K562 (cell line): ENCODE data around the gene PGM2L1. TPM values are rescaled to one million over a fixed set of nuclear protein-coding genes. Genes with fewer than 3 reads are reported as not detected.

ENCODE experiments used
- ATAC-seq: fragments of 200-7000 bp; cut with Tn5 transposase; 3 replicates; pipeline ENCODE4 v1.9.1; 2020; ENCODE audit warnings: moderate library complexity
- BruUV-seq: library from RNA; stranded (reverse); fragments of 400-500 nt; replicated peaks from 2 replicates; lab custom pipeline; 2021; lab: Mats Ljungman, UMichigan
- CTCF ChIA-PET: fragments of 300-600 bp; formaldehyde crosslinking; extraction: SDS; loops from one replicate; lab custom pipeline; 2021; ENCODE audit warnings: low intra/inter-chr PET ratio; lab: Yijun Ruan, JAX
- POLR2A ChIA-PET: fragments of 300-600, 350-650 bp; sonication (Branson Sonifier 250); formaldehyde crosslinking; extraction: SDS; loops from one replicate; lab custom pipeline; 2021; ENCODE audit warnings: antibody characterized with exemption, inconsistent platforms; lab: Yijun Ruan, JAX
- DNase-seq, 4 experiments: peaks; one replicate each; pipeline versions ENCODE4 v3.0.0 to v3.0.0-alpha.2; 2011 to 2018; ENCODE audit warnings: low spot score in 3 of 4, mixed read lengths in 3 of 4; ENCODE audit errors: extremely low read depth in 1 of 4
- FAIRE-seq: peaks from 2 replicates; lab custom pipeline; 2011; peaks lifted over from hg19 to GRCh38; lab: Jason Lieb, UNC
- H2AFZ ChIP-seq: 2 replicates; pipeline ENCODE4 v1.6.0; 2011; ENCODE audit warnings: low read depth, low read length, control low read depth, inconsistent platforms
- H3K27ac ChIP-seq: fragments of 200-600 bp; 3 replicates; pipeline ENCODE4 v1.8.0; 2011; ENCODE audit warnings: low read depth, mild to moderate bottlenecking, control low read depth, inconsistent platforms, low read length, moderate library complexity, mixed read lengths; ENCODE audit errors: extremely low read depth
- H3K27me3 ChIP-seq, 2 experiments: fragments of 300-600 bp in 1 of 2; 2 replicates in 1 of 2; 3 replicates in 1 of 2; pipeline versions ENCODE4 v1.6.0 to v1.8.0; 2011; ENCODE audit warnings: inconsistent platforms in 2 of 2, low read length in 2 of 2, mild to moderate bottlenecking in 1 of 2, mixed read lengths in 1 of 2, moderate library complexity in 1 of 2; ENCODE audit not compliant: control insufficient read depth in 2 of 2, insufficient read depth in 2 of 2
- H3K36me3 ChIP-seq: fragments of 300-600 bp; 3 replicates; pipeline ENCODE4 v1.8.0; 2011; ENCODE audit warnings: mild to moderate bottlenecking, low read length, inconsistent platforms; ENCODE audit not compliant: control insufficient read depth, insufficient read depth
- H3K4me1 ChIP-seq, 2 experiments: fragments of 200-600 bp in 1 of 2; replicated peaks in 1 of 2; 2 replicates in 1 of 2; 3 replicates in 1 of 2; pipeline versions ENCODE4 v1.5.1 to v1.8.0; 2011; ENCODE audit warnings: inconsistent platforms in 2 of 2, low read length in 2 of 2, mild to moderate bottlenecking in 1 of 2, mixed read lengths in 1 of 2, moderate library complexity in 1 of 2; ENCODE audit not compliant: control insufficient read depth in 2 of 2, insufficient read depth in 2 of 2
- H3K4me2 ChIP-seq: 2 replicates; pipeline ENCODE4 v1.6.1; 2011; ENCODE audit warnings: low read length, control low read depth, inconsistent platforms, mixed read lengths; ENCODE audit not compliant: insufficient read depth
- H3K4me3 ChIP-seq: fragments of 200-600 bp; sonication (generic), shearing (Covaris generic); 2 replicates; pipeline ENCODE4 v1.5.1; 2016; ENCODE audit warnings: control low read depth, inconsistent platforms
- H3K79me2 ChIP-seq: fragments of 200-600 bp; 3 replicates; pipeline ENCODE4 v1.8.0; 2011; ENCODE audit warnings: low read length, inconsistent platforms; ENCODE audit not compliant: control insufficient read depth, insufficient read depth
- H3K9ac ChIP-seq, 2 experiments: 2 replicates each; pipeline versions ENCODE4 v1.6.0 to v1.6.1; 2011; ENCODE audit warnings: low read depth in 2 of 2, low read length in 2 of 2, control low read depth in 1 of 2, inconsistent platforms in 1 of 2, mild to moderate bottlenecking in 1 of 2, mixed read lengths in 1 of 2; ENCODE audit not compliant: insufficient read depth in 1 of 2
- H3K9me1 ChIP-seq: one replicate; pipeline ENCODE4 v1.6.0; 2011; ENCODE audit warnings: inconsistent platforms, mild to moderate bottlenecking, low read length, moderate library complexity; ENCODE audit not compliant: control insufficient read depth, insufficient read depth
- H3K9me3 ChIP-seq: replicated peaks from 2 replicates; pipeline ENCODE4 v1.5.1; 2011; ENCODE audit warnings: low read depth, low read length, inconsistent platforms; ENCODE audit not compliant: control insufficient read depth, insufficient read depth
- H4K20me1 ChIP-seq: replicated peaks from 2 replicates; pipeline ENCODE4 v1.6.1; 2011; ENCODE audit warnings: low read length, inconsistent platforms, mixed read lengths; ENCODE audit not compliant: control insufficient read depth, insufficient read depth
- DEAF1 ChIP-seq: fragments of 450-650 bp; formaldehyde crosslinking; IDR thresholded peaks from 2 replicates; pipeline ENCODE4 v1.4.0; 2020; ENCODE audit warnings: mild to moderate bottlenecking, moderate library complexity
- FOXA1 ChIP-seq: fragments of 450-650 bp; IDR thresholded peaks from 2 replicates; pipeline ENCODE4 v1.6.1; 2016; ENCODE audit warnings: mild to moderate bottlenecking, borderline replicate concordance
- STAT6 ChIP-seq: sonication (generic); formaldehyde crosslinking; IDR thresholded peaks from 2 replicates; pipeline ENCODE4 v1.8.1; 2023; ENCODE audit warnings: mild to moderate bottlenecking, missing genetic modification reagents
- WGBS: fragments of 100-300 bp; shearing (Covaris generic); methylation state at CpG from one replicate; pipeline ENCODE4 v1.1.6; 2016; ENCODE audit warnings: low coverage, mixed read lengths; ENCODE audit not compliant: insufficient coverage; ENCODE audit errors: missing lambda C conversion rate; 5-methylcytosine and 5-hydroxymethylcytosine counted together
- in situ Hi-C: fragments of 300-500 bp; cut with MboI; formaldehyde crosslinking; loops from 4 replicates; pipeline ENCODE4 v1.15.0; 2018; ENCODE audit warnings: inconsistent platforms, mixed read lengths
- intact Hi-C: fragments of 100-400 bp; cut with micrococcal nuclease; formaldehyde crosslinking; loops from 2 replicates; pipeline ENCODE4 v1.14.2; 2022
- polyA plus RNA-seq, 8 experiments: library from polyadenylated mRNA; depleted of rRNA in 4 of 8; stranded (reverse) in 5 of 8; unstranded in 3 of 8; fragments of >200 nt; fragmentation: Nextera tagmentation in 2 of 8; fragmentation: Illumina TruSeq in 1 of 8; extraction: Ambion mirVana in 2 of 8; extraction: Trizol in 1 of 8; gene quantifications; 2 replicates each; pipeline versions ENCODE4 v1.2.1 to v1.2.3, GENCODE V29; 2011 to 2014; ENCODE audit warnings: inconsistent platforms in 1 of 8, missing spikeins in 1 of 8
- total RNA-seq, 7 experiments: library from RNA; depleted of rRNA in 6 of 7; stranded (reverse); fragments of >200 nt in 6 of 7; fragmentation: Illumina TruSeq in 2 of 7; extraction: Trizol in 2 of 7; gene quantifications; 2 replicates each; pipeline versions ENCODE4 v1.2.1 to v1.2.3, GENCODE V29; 2011 to 2021; ENCODE audit warnings: low replicate concordance in 1 of 7

Gene PGM2L1
- total and polyA plus RNA-seq, 9 of the 15 experiments (the other 6 are each of a cell fraction or from before 2014, with no cell fraction given): 0.32 to 0.95 (median 0.63) TPM

- TF ChIP-seq STAT6: no peak
Measured at GRCh38 chr11:74412733-74413359, 14.6 kb upstream of the PGM2L1 start (continued).

- TF ChIP-seq FOXA1 (no peak), DEAF1 (CRISPR knock-in tag) (no peak)
- H3K9ac ChIP-seq: no peak overlapping the region
- in situ Hi-C loops: no loop called here
- no peak overlapping the region for H2AFZ ChIP-seq
- ATAC-seq: no peak
- POLR2A ChIA-PET: interaction anchor here (1.3 kb wide), 1 partner anchor 14 kb away, joined by 4 read pairs; the partner anchor contains the start of gene PGM2L1
- H3K27ac ChIP-seq: no peak overlapping the region
- intact Hi-C loops: no loop called here
- H3K4me1 ChIP-seq: no peaks in the 10 kb centered on the region
- no peaks in the 10 kb centered on the region for H4K20me1 ChIP-seq
- no peak for DNase-seq
- CTCF ChIA-PET: no interaction called here
- H3K9me1 ChIP-seq: no peaks in the 10 kb centered on the region
- FAIRE-seq: no peak
- H3K9me3 ChIP-seq: no peaks in the 10 kb centered on the region
- H3K4me3 ChIP-seq: no peak overlapping the region
- no peak overlapping the region for H3K4me2 ChIP-seq
- peaks cover 8 to 10% of the 10 kb centered on the region in 2 experiments; a peak in 3 of 5 replicates for H3K27me3 ChIP-seq
- BruUV-seq: no TSS peak
- H3K79me2 ChIP-seq: no peaks in the 10 kb centered on the region
- no peaks in the 10 kb centered on the region for H3K36me3 ChIP-seq
- 11% methylated on average over 2 of the region's 2 CpGs for WGBS
Measured at GRCh38 chr11:74412321-74412720, 14.1 kb upstream of the PGM2L1 start.
